ENCODE data around the gene PLD3.

DNA sequence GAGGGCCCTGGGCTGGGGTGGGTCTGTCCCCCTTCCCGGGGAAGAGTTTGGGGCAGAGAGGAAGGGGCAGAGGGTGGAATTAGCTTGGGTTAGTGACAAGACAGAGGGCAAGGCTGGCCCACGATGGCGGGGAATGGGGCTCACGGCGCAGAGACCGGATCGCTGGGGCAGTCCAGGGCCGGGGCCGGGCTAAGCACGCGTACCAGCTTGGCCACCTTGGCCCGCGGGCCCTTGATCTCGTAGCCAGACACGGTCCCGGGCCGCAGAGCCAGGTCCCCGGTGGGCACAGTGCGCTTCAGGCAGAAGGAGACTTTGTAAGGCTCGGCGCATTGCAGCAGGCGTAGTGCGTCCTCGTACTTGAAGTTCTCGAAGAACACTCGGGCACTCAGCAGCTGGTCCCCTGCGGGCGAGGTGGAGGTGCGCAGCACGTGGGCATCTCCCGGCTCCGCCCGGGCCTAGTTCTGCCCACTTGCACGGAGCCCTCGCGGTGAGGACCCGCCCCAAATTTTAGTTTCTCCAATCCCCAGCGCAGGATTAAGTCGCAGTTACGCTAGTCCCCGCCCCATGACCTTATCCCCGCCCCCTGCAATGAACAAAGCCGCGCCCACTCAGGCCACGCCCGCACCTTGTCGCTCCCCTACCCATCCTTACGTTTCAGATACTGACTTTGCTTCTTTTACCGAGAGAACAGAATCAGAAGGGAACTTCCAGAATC lies 50.1 kb downstream of the PLD3 start:
- TF ChIP-seq, protein P1, sequence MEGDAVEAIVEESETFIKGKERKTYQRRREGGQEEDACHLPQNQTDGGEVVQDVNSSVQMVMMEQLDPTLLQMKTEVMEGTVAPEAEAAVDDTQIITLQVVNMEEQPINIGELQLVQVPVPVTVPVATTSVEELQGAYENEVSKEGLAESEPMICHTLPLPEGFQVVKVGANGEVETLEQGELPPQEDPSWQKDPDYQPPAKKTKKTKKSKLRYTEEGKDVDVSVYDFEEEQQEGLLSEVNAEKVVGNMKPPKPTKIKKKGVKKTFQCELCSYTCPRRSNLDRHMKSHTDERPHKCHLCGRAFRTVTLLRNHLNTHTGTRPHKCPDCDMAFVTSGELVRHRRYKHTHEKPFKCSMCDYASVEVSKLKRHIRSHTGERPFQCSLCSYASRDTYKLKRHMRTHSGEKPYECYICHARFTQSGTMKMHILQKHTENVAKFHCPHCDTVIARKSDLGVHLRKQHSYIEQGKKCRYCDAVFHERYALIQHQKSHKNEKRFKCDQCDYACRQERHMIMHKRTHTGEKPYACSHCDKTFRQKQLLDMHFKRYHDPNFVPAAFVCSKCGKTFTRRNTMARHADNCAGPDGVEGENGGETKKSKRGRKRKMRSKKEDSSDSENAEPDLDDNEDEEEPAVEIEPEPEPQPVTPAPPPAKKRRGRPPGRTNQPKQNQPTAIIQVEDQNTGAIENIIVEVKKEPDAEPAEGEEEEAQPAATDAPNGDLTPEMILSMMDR (IDR thresholded peaks at IDR 0.05): no peak
- no peak for TF ChIP-seq ZFX (IDR thresholded peaks at IDR 0.05; ENCODE audit: borderline replicate concordance)

Data from 22Rv1 (cell line).